ENCODE measurements around the gene GALM.

- TF ChIP-seq CTCF (IDR thresholded peaks at IDR 0.05) (no peak), POLR2A (IDR thresholded peaks at IDR 0.05) (no peak)
Observed at GRCh38 chr2:38698467-38699003, 32.6 kb downstream of the GALM start.

Measured in adrenal gland (tissue), 5 donors.